ENCODE measurements around the gene CACNB2.
A peak's percentile ranks its signal among the peaks of the same experiment; 100 is the strongest.

CACNB2 gene

DNA sequence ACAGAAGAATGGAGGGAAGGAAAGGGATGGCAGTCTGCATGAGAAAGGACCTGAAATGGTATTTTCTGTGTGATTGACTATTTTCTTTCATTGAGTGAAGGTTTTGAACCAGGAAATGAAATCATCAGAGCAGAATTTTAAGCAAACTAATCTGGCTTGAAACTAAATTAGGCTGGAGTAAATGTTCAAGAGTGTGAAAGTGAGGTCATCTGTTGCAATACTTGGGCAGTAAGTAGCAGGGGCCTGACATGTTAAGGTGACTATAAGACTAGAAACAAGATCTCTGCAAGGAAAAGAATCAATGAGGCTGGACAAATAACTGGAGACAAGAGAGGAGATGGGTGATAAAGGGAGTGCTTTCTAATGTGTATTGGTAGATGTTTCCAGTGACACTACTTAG, 306.0 kb downstream of the CACNB2 start:
- H3K4me3 ChIP-seq (ENCODE audit: low read depth, low read length): no peak overlapping the region
- no peak for DNase-seq (ENCODE audit: low read depth)
- TF ChIP-seq, protein P1, sequence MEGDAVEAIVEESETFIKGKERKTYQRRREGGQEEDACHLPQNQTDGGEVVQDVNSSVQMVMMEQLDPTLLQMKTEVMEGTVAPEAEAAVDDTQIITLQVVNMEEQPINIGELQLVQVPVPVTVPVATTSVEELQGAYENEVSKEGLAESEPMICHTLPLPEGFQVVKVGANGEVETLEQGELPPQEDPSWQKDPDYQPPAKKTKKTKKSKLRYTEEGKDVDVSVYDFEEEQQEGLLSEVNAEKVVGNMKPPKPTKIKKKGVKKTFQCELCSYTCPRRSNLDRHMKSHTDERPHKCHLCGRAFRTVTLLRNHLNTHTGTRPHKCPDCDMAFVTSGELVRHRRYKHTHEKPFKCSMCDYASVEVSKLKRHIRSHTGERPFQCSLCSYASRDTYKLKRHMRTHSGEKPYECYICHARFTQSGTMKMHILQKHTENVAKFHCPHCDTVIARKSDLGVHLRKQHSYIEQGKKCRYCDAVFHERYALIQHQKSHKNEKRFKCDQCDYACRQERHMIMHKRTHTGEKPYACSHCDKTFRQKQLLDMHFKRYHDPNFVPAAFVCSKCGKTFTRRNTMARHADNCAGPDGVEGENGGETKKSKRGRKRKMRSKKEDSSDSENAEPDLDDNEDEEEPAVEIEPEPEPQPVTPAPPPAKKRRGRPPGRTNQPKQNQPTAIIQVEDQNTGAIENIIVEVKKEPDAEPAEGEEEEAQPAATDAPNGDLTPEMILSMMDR (conservative IDR thresholded peaks at IDR 0.05; ENCODE audit: low read depth, low read length): no peak

DNA sequence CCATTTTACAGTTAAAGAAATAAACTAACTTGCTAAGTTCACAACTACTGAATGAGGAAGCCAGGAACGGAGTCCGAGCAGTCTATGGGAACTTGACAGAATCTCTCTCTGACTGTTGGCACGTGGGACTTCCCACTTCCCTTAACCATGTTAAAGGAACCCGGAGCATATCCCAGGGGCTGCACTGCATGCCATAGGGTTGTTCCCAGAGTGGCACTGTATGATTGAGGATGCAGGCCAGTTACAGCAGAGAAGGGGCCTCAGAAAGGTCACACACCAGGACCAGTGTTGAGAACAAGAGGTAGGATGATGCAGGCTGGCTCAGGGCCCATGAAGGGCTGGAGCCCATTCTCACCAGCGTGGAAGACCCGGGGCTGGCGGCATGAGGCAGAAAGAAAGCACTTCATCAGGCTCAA, 309.4 kb downstream of the CACNB2 start:
- TF ChIP-seq, protein P1 (conservative IDR thresholded peaks at IDR 0.05; ENCODE audit: low read depth, low read length): no peak
- H3K4me3 ChIP-seq (ENCODE audit: low read depth, low read length): no peak overlapping the region
- DNase-seq (ENCODE audit: low read depth): peak; percentile 2

DNA sequence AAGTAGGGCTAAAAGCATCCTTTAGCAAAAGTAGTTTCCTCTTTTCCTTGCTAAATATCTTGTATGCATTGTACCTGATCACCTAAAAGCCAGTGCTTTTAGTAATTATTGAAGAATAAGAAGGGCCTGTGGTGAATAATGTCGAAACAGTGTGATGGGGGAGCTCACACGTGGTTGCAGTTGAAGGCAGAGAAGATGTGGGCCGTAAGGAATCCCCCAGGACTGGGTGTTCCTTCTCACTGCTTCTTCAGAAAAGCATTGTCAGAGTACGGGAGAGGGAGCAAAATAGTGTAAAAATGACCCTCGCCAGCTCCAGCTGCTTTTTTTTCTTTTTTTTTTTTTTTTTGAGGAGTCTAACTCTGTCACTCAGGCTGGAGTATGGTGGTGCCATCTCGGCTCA, 310.1 kb downstream of the CACNB2 start:
- no peak for DNase-seq (ENCODE audit: low read depth)
- TF ChIP-seq, protein P1 (conservative IDR thresholded peaks at IDR 0.05; ENCODE audit: low read depth, low read length): no peak
- H3K4me3 ChIP-seq (ENCODE audit: low read depth, low read length): no peak overlapping the region

DNA sequence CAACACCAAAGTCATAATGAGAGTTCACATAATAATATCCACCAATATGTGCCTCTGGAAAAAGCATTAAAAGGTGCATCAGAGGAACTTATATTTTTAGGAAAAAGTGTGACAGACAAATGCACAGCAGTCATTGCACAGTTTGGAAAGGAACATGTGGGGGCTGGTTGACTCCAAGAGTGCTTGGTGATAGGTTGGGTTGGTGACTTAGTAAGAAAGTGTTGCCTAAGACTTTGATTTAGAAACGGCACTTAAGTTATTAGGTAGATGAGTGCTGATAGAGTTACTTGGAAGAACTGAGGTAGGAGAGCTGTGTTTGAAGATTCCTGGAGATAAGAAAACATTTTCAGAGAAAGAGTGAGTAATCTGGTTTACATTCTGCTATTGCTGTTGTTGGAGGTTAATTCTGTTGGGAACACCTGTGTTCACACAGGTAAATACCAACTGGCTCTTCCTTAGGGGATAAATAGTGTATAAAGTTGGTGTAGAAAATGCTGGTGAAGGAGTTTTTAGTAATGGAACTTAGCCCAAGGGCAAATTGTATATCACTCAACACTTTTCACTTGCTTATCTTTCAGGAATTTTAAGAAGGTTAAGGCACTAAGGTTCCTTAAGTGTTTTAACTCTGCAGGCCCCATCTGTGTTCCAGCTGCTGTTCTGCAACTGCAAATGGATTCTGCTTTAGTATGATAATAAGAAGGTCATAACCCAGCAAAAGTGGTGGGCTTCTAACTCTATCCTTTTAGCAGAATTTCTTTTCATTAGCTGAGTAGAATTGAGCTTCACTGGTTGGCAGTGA, 315.1 kb downstream of the CACNB2 start:
- TF ChIP-seq, protein P1 (conservative IDR thresholded peaks at IDR 0.05; ENCODE audit: low read depth, low read length): no peak
- H3K4me3 ChIP-seq (ENCODE audit: low read depth, low read length): no peak overlapping the region
- no peak for DNase-seq (ENCODE audit: low read depth)

DNA sequence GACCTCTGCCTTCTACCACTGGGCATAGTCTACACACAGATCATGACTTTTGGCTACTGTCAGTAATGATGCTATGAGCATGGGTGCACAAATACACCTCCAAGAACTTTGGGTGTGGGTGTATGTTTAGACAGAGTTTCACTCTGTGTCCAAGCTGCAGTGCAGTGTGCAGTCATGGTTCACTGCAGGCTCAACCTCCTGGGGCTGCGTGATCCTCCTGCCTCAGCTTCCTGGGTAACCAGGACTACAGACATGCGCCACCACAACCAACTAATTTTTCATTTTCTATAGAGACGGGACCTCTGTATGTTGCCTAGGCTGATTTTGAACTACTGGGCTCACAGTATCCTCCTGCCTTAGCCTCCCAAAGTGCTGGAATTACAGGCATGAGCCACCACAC, 316.8 kb downstream of the CACNB2 start:
- TF ChIP-seq, protein P1 (conservative IDR thresholded peaks at IDR 0.05; ENCODE audit: low read depth, low read length): no peak
- DNase-seq (ENCODE audit: low read depth): no peak
- no peak overlapping the region for H3K4me3 ChIP-seq (ENCODE audit: low read depth, low read length)

DNA sequence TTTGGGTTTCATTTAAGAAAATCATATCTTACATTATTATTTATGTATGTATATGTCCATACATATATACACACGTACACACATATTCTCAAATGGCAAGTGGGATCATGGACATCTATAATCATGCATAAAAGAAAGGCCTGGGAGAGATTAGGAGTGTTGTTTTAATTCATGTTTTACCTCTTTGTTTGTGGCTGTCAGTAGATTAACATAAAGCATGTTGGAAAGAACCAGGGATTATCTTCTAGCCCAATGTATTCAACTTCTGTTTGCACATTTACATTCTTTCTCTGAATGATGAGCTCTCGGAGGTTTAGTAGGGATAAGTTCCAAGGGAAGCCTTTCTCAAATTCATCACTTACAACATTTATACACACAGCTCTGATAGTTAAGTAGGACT, 319.8 kb downstream of the CACNB2 start:
- no peak for DNase-seq (ENCODE audit: low read depth)
- H3K4me3 ChIP-seq (ENCODE audit: low read depth, low read length): no peak overlapping the region
- TF ChIP-seq, protein P1 (conservative IDR thresholded peaks at IDR 0.05; ENCODE audit: low read depth, low read length): no peak

DNA sequence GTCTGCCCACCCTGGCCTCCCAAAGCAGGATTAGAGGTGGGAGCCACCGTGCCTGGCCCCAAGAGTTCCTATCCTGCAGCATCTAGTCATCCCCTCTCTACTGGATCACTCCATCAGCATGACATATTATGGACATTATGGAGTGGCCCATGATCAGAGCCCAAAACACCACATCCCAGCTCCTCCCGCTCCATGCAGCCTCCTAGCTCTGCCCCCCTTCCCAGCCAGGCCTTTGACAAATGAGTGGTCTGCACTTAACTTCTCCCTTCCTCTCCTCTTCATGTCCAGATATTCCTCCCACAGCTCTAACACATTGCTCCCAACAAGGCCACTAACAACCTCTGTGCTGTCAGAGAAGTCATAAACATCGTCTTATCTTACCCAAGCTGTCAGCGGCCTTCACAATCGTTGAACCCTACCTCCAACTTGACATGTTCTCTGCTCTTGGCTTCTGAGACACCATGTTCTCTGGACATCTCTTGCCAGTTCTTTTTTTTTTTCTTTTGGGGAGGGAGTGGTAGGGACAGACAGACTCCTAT, 323.5 kb downstream of the CACNB2 start:
- no peak for DNase-seq (ENCODE audit: low read depth)
- no peak overlapping the region for H3K4me3 ChIP-seq (ENCODE audit: low read depth, low read length)
- TF ChIP-seq, protein P1 (conservative IDR thresholded peaks at IDR 0.05; ENCODE audit: low read depth, low read length): no peak
